ENCODE measurements around the gene PEX1.
"Not testable (repeated sequence)": the region's sequence is repeated elsewhere in the genome, so short reads cannot be mapped to it uniquely, and the experiment has no call there.

PEX1 gene

DNA sequence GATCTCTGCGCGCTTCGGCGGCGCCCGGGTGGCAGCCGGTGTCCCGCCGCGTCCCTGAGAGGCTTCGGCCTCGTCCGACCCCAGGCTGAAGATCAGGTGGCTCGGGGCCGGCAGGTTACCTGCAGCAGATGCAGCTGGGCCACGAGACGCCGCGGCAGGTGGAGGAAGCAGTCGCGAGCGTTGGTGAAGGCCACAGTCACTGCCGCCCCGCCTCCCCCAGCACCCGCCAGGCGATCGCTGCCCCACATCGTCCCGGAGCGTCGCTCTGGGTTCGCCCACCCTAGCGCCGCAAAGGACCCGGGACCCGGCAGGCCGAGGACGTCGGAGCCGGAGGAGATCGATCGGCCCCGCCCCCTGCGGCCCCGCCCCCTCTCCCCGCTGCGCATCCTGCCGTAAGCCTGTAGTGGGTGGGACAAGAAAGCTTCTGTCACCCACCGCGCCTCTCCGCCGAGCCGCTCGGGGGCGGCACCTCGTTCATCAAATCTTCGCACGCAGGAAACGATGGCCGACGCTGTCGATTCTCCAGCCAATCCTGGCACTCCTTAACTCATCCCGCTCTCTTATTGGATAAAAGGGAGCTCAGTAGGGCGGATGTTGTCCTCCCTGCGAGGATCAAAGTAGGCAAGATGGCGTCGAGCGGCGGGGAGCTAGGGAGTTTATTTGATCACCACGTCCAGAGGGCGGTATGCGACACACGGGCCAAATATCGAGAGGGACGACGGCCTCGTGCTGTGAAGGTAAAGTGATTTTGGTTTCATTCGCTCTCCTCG is at the start of gene PEX1, which contains the start of gene RBM48:
Gene PEX1, minus strand, starts transcription at position 333 of the 770 bp plus-strand sequence. Its CDS starts 85 bp downstream, at position 248.
Gene RBM48, plus strand, starts transcription at position 608 of the 770 bp plus-strand sequence. Its CDS starts 19 bp downstream, at position 627.
- no peaks in the 10 kb centered on the region for H3K27me3 ChIP-seq (ENCODE audit: control insufficient read depth, insufficient read depth, low read length)
- H3K27ac ChIP-seq (ENCODE audit: low read depth, low read length), result peak within 1 kb of the TSS; percentile 88
- H3K36me3 ChIP-seq (ENCODE audit: control insufficient read depth, insufficient read depth, low read length), result peaks cover 16% of the 10 kb centered on the region
- peak within 1 kb of the TSS; percentile 89 for H3K4me3 ChIP-seq (ENCODE audit: low read length)
- H3K4me1 ChIP-seq (ENCODE audit: control insufficient read depth, insufficient read depth, low read length), result no peaks in the 10 kb centered on the region
- peak within 1 kb of the TSS; percentile 59 for H3K9ac ChIP-seq (ENCODE audit: low read length)

DNA sequence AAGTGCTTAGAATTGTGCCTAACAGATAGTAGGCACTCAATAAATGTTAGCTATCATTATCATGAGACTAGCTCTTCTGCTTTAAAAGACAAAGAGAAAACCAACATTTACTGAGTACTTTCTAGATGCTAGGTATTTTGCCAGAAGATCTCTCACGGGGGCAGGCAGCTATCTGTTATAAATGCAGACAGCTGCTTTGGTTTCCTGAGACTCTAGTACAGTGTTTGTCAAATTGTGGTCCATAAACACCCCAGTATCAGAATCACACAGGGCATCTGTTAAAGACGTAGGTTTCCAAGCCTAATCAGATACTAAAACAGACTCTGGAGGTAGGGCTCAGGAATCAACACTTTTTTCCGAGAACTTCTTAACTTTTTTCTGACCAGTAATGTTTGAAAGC is 48.0 kb upstream of the PEX1 start:
- no peak overlapping the region for H3K9ac ChIP-seq (ENCODE audit: low read length)
- H3K27ac ChIP-seq (ENCODE audit: low read depth, low read length), result no peak overlapping the region
- no peaks in the 10 kb centered on the region for H3K4me1 ChIP-seq (ENCODE audit: control insufficient read depth, insufficient read depth, low read length)
- peaks cover 17% of the 10 kb centered on the region for H3K36me3 ChIP-seq (ENCODE audit: control insufficient read depth, insufficient read depth, low read length)
- H3K27me3 ChIP-seq (ENCODE audit: control insufficient read depth, insufficient read depth, low read length), result no peaks in the 10 kb centered on the region
- H3K4me3 ChIP-seq (ENCODE audit: low read length), result no peak overlapping the region

DNA sequence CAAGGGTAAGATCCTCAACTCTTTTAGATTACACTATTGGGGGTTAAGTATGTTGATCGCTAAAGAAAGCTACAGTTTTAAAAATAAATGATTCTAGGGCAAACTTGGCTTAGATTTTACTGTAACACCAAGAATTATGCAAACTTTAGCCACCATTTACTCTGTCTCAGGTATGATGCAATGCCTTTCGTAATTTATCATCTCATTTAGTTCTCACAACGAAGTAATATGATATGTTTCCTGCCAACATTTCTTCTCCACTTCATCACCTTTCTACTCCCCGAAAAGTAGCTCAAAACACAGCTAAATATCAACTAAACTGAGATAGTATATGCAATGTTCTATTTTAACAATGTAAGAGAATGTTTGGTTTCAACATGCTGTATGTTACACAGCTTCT is 40.8 kb upstream of the PEX1 start:
- H3K27me3 ChIP-seq (ENCODE audit: control insufficient read depth, insufficient read depth, low read length), result no peaks in the 10 kb centered on the region
- H3K4me3 ChIP-seq (ENCODE audit: low read length), result no peak overlapping the region
- peaks cover 7% of the 10 kb centered on the region for H3K36me3 ChIP-seq (ENCODE audit: control insufficient read depth, insufficient read depth, low read length)
- H3K9ac ChIP-seq (ENCODE audit: low read length), result no peak overlapping the region
- H3K27ac ChIP-seq (ENCODE audit: low read depth, low read length), result no peak overlapping the region
- no peaks in the 10 kb centered on the region for H3K4me1 ChIP-seq (ENCODE audit: control insufficient read depth, insufficient read depth, low read length)

DNA sequence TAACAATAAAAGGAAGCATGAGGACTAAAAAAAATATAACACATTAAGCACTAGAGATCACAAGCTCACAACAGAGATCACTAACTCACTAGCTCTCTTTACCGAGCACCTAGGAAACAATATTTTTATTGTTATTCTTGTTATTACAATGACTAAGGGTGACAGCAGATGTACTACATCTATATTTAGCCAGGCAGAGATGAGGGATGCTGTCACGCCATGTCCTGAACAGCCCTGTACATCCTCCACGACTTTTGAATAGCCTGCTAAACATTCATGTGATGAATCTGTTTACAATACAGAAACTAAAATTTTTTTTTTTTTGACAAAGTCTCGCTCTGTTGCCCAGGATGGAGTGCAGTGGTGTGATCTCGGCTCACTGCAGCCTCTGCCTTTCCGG is 39.1 kb upstream of the PEX1 start:
- H3K4me3 ChIP-seq (ENCODE audit: low read length), result no peak overlapping the region
- H3K4me1 ChIP-seq (ENCODE audit: control insufficient read depth, insufficient read depth, low read length), result no peaks in the 10 kb centered on the region
- no peaks in the 10 kb centered on the region for H3K27me3 ChIP-seq (ENCODE audit: control insufficient read depth, insufficient read depth, low read length)
- H3K36me3 ChIP-seq (ENCODE audit: control insufficient read depth, insufficient read depth, low read length), result peaks cover 10% of the 10 kb centered on the region
- no peak overlapping the region for H3K9ac ChIP-seq (ENCODE audit: low read length)
- no peak overlapping the region for H3K27ac ChIP-seq (ENCODE audit: low read depth, low read length)

DNA sequence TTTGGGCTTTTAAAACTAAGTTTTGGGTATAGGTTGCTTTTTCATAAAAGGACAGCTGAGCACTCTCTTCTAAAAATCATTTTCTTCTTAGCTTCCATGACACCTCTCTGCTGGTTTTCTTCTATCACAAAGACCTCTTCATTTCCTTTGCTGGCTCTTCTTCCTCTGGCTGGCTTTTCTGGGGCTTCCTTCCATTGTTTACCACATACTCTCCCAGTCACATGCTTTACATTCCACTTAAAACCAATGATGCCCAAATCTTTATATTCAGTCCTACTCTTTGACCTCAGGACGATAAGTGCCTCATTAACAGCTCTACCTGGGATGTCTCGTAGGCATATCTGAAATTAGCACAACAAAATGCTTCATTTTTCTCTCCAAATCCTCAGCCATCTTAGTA is 35.0 kb upstream of the PEX1 start:
- H3K36me3 ChIP-seq (ENCODE audit: control insufficient read depth, insufficient read depth, low read length), result peaks cover 6% of the 10 kb centered on the region
- H3K4me3 ChIP-seq (ENCODE audit: low read length), result no peak overlapping the region
- no peak overlapping the region for H3K27ac ChIP-seq (ENCODE audit: low read depth, low read length)
- H3K27me3 ChIP-seq (ENCODE audit: control insufficient read depth, insufficient read depth, low read length), result no peaks in the 10 kb centered on the region
- H3K9ac ChIP-seq (ENCODE audit: low read length), result no peak overlapping the region
- H3K4me1 ChIP-seq (ENCODE audit: control insufficient read depth, insufficient read depth, low read length), result no peaks in the 10 kb centered on the region

DNA sequence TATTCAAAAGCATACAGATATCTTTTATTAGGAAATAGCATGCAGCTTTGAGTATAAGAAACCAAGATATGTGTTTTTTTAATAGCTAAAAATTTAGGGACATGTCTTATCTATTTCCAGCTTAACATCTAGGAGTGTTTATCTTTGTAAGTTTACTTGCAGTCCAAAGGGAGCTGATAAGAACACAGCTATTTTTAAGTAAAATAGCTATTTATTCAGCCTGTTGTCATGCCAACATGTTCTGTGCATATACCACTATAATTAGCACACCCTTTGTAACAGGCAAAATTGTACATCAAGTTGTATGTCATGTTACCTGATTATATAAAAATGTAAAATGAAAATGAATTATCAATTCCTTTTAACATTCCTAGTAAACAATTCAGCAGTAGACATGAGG is 32.3 kb upstream of the PEX1 start:
- Histone ChIP-seq H3K9ac (ENCODE audit: low read length) (no peak overlapping the region), H3K4me1 (ENCODE audit: control insufficient read depth, insufficient read depth, low read length) (no peaks in the 10 kb centered on the region), H3K27ac (ENCODE audit: low read depth, low read length) (no peak overlapping the region), H3K27me3 (ENCODE audit: control insufficient read depth, insufficient read depth, low read length) (no peaks in the 10 kb centered on the region), H3K36me3 (ENCODE audit: control insufficient read depth, insufficient read depth, low read length) (peaks cover 3% of the 10 kb centered on the region), H3K4me3 (ENCODE audit: low read length) (no peak overlapping the region)

DNA sequence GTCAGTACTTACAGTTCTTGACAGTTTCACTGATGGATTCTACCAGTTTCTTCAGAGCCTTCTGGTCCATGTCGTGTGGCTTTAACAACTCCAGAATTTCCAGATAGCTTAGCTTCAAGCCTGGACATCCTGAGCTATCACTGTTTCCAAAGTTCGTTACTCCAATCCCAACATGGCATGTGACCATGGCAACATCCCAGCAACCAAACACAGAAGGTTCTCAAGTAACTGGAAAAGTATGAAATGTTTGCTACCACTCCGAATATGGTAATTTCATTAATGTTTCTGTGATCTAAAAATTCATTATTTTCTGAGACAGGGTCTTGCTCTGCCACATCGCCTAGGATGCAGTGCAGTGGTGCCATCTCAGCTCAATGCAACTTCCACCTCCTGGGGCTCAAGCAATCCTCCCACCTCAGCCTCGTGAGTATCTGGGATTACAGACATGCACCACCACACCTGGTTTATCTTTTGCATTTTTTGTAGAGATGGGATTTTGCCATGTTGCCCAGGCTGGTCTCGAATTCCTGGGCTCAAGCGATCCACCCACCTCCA is 29.6 kb upstream of the PEX1 start:
- no peak overlapping the region for H3K4me3 ChIP-seq (ENCODE audit: low read length)
- no peaks in the 10 kb centered on the region for H3K27me3 ChIP-seq (ENCODE audit: control insufficient read depth, insufficient read depth, low read length)
- H3K36me3 ChIP-seq (ENCODE audit: control insufficient read depth, insufficient read depth, low read length), result no peaks in the 10 kb centered on the region
- H3K27ac ChIP-seq (ENCODE audit: low read depth, low read length), result no peak overlapping the region
- no peak overlapping the region for H3K9ac ChIP-seq (ENCODE audit: low read length)
- H3K4me1 ChIP-seq (ENCODE audit: control insufficient read depth, insufficient read depth, low read length), result no peaks in the 10 kb centered on the region

DNA sequence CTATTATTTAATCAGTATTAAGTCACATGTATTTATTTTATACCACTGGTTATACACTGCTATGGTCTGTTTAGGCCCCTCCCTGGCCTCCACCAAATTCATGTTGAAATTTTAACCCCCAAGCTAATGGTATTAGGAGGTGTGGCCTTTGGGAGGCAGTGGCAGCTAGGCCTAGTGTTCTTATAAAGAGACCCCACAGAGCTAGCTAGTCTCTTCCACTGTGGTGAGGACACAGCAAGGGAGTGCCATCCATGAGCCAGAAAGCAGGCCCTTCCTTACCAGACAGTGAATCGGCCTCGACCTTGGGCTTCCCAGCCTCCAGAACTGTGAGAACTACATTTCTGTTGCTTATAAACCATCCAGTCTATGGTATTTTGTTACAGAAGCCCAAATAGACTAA is 28.9 kb upstream of the PEX1 start:
- H3K27ac ChIP-seq (ENCODE audit: low read depth, low read length), result no peak overlapping the region
- H3K4me3 ChIP-seq (ENCODE audit: low read length), result no peak overlapping the region
- no peak overlapping the region for H3K9ac ChIP-seq (ENCODE audit: low read length)
- H3K36me3 ChIP-seq (ENCODE audit: control insufficient read depth, insufficient read depth, low read length), result no peaks in the 10 kb centered on the region
- H3K4me1 ChIP-seq (ENCODE audit: control insufficient read depth, insufficient read depth, low read length), result no peaks in the 10 kb centered on the region
- no peaks in the 10 kb centered on the region for H3K27me3 ChIP-seq (ENCODE audit: control insufficient read depth, insufficient read depth, low read length)

DNA sequence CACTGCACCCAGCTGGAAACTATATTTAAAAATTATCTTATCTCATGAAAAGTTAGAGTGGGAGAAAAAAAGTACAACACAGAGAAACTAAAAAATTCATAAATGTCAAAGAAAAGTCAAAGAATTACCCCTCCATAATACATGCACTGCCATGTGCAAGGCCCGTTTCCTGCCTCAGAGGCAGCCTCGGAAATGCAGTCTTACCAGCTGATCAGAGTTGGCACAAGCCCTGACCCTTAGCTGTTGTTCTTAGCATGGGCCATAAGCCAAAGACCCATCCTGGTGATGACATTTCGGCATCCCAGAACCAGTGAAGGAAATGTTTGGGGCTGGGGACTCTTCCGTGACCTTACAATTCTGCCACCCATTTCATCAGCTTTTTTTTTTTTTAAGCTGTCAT is 21.9 kb upstream of the PEX1 start:
- H3K36me3 ChIP-seq (ENCODE audit: control insufficient read depth, insufficient read depth, low read length), result no peaks in the 10 kb centered on the region
- H3K27me3 ChIP-seq (ENCODE audit: control insufficient read depth, insufficient read depth, low read length), result no peaks in the 10 kb centered on the region
- H3K9ac ChIP-seq (ENCODE audit: low read length), result no peak overlapping the region
- H3K27ac ChIP-seq (ENCODE audit: low read depth, low read length), result no peak overlapping the region
- no peaks in the 10 kb centered on the region for H3K4me1 ChIP-seq (ENCODE audit: control insufficient read depth, insufficient read depth, low read length)
- H3K4me3 ChIP-seq (ENCODE audit: low read length), result no peak overlapping the region

DNA sequence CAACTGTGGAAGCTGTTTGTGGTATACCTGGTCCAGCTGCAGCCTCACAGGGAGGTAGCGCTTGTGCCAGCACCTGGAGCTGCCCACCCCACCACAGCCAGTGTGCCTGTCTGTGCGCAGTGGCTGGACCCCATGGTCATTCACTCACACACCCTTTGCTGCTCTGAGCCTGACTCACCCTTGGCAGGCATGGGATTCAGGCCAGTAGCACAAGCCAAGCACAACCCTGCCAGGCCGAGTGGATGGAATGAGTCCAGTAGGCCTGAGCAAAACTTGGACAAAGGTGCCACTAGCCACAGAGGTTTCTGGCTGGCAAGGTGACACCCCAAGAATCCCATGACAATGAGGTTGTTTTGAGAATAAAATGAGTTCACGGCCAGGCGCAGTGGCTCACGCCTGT is 19.3 kb upstream of the PEX1 start:
- H3K9ac ChIP-seq (ENCODE audit: low read length), result no peak overlapping the region
- H3K27me3 ChIP-seq (ENCODE audit: control insufficient read depth, insufficient read depth, low read length), result no peaks in the 10 kb centered on the region
- H3K4me3 ChIP-seq (ENCODE audit: low read length), result no peak overlapping the region
- no peaks in the 10 kb centered on the region for H3K4me1 ChIP-seq (ENCODE audit: control insufficient read depth, insufficient read depth, low read length)
- no peak overlapping the region for H3K27ac ChIP-seq (ENCODE audit: low read depth, low read length)
- no peaks in the 10 kb centered on the region for H3K36me3 ChIP-seq (ENCODE audit: control insufficient read depth, insufficient read depth, low read length)

DNA sequence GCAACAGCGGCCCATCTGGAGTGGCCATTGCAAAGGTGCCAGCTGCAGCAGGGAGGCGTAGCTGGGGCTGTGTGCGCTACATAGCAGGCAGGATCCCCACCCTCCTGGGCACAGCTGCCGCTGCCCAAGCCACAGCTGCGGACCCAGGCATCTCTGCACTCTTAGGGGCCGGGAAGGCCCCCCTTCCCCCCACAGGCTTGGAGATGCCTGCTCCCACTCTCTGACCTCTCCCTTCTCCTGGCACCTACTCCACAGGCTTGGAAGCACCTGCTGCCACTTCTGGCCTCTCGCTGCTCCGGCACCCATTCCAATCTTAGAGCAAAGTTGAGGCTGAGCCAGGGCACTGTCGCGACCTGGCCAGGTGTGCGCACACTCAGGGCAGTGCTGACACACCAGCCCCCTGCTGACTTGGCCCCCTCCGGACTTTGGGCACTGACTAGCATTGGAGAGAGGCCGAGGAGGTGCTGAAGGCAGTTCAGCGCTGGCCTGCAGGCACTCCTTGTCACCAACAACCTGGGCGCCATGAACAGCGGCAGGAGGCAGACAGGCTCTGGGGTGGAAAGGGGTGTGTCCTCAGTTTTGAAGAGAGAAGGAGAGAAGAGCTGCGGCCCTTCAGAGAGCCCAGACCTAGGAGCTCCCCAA is 18.7 kb upstream of the PEX1 start:
- Histone ChIP-seq H3K27me3 (ENCODE audit: control insufficient read depth, insufficient read depth, low read length) (no peaks in the 10 kb centered on the region), H3K27ac (ENCODE audit: low read depth, low read length) (no peak overlapping the region), H3K4me3 (ENCODE audit: low read length) (no peak overlapping the region), H3K36me3 (ENCODE audit: control insufficient read depth, insufficient read depth, low read length) (no peaks in the 10 kb centered on the region), H3K4me1 (ENCODE audit: control insufficient read depth, insufficient read depth, low read length) (no peaks in the 10 kb centered on the region), H3K9ac (ENCODE audit: low read length) (no peak overlapping the region)

DNA sequence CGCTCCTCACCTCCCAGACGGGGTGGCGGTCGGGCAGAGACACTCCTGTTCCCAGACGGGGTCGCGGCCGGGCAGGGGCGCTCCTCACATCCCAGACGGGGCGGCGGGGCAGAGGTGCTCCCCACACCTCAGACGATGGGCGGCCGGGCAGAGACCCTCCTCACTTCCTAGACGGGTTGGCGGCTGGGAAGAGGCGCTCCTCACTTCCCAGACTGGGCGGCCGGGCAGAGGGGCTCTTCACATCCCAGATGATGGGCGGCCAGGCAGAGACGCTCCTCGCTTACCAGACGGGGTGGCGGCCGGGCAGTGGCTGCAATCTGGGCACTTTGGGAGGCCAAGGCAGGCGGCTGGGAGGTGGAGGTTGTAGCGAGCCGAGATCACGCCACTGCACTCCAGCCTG is 16.8 kb upstream of the PEX1 start:
- not testable (repeated sequence) for H3K9ac ChIP-seq (ENCODE audit: low read length); H3K27me3 ChIP-seq (ENCODE audit: control insufficient read depth, insufficient read depth, low read length); H3K4me1 ChIP-seq (ENCODE audit: control insufficient read depth, insufficient read depth, low read length); H3K4me3 ChIP-seq (ENCODE audit: low read length); H3K27ac ChIP-seq (ENCODE audit: low read depth, low read length); H3K36me3 ChIP-seq (ENCODE audit: control insufficient read depth, insufficient read depth, low read length)

DNA sequence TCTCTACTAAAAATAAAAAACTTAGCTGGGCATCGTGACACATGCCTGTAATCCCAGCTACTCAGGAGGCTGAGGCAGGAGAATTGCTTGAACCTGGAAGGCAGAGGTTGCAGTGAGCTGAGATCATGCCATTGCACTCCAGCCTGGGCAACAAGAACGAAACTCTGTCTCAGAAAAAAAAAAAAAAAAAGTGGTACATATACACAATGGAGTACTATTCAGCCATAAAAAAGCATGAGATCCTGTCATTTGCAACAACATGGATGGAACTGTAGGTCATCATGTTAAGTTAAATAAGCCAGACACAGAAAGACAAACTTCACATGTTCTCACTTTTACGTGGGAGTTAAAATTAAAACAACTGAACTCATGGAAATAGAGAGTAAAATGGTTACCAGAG is 15.2 kb upstream of the PEX1 start:
- not testable (repeated sequence) for H3K36me3 ChIP-seq (ENCODE audit: control insufficient read depth, insufficient read depth, low read length); H3K4me1 ChIP-seq (ENCODE audit: control insufficient read depth, insufficient read depth, low read length); H3K4me3 ChIP-seq (ENCODE audit: low read length); H3K27me3 ChIP-seq (ENCODE audit: control insufficient read depth, insufficient read depth, low read length); H3K9ac ChIP-seq (ENCODE audit: low read length); H3K27ac ChIP-seq (ENCODE audit: low read depth, low read length)

All from rectal smooth muscle tissue (tissue), 1 donor.